Measurements from ENCODE around the gene WNT7B. TPM values are rescaled to one million over a fixed set of nuclear protein-coding genes. Genes with fewer than 3 reads are reported as not detected.

Gene WNT7B
- total RNA-seq, 1 donor from 2014 or later = not detected

DNA sequence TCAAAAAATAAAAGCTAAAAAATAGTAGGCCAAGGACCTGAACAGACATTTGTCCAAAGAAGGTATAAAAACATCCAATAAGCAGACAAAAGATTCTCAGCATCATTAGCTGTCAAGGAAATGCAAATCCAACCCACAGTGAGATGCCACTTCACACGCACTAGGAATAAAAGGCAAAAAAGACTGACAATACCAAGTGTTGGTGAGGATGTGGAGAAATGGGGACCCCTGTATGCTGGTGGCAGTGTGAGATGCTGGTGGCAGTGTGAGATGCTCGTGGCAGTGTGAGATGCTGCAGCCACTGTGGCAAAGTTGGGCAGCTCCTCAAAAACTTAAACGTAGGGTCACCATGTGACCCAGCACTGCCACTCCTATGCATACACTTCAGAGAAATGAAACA lies 38.0 kb downstream of the WNT7B start:
- no peak for DNase-seq (ENCODE audit: low spot score)
- intact Hi-C loops (cut with DNase I) = no loop called here

DNA sequence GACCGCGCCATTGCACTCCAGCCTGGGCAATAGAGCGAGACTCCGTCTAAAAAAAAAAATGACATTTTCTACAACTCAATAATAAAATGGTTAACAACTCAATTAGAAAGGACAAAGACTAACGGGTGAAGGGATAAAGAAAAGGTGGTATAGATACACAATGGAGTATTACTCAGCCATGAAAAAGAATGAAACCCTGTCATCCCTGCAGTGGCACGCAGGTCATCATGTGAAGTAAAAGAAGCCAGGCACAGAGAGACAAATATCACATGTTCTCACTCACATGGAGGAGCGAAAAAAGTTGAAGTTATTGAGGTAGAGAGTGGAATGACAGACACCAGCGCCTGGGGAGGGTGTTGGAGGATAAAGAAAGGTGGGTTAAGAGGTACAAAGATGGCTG lies 39.0 kb downstream of the WNT7B start:
- intact Hi-C loops (cut with DNase I) = no loop called here
- no peak for DNase-seq (ENCODE audit: low spot score)

DNA sequence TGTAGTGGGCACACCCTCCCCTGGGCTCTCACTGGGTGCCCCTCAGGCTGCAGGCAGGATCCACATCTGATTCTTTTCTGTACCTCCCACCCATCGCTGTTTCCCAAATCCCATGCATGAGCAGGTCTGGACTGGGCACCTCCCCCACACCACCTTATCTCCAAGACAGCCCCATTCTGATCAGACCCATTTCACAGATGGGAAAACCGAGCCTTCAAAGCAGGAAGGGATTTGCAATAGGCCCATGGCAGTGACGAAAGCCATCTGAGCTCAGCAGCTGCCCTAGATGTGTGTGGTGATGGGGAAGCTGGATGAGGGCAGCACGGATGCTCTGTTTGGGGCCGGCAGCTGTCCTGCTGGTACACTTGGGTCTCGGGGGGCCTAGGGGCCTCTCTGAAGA lies 41.4 kb downstream of the WNT7B start:
- intact Hi-C loops (cut with DNase I) = no loop called here
- DNase-seq (ENCODE audit: low spot score) = no peak

DNA sequence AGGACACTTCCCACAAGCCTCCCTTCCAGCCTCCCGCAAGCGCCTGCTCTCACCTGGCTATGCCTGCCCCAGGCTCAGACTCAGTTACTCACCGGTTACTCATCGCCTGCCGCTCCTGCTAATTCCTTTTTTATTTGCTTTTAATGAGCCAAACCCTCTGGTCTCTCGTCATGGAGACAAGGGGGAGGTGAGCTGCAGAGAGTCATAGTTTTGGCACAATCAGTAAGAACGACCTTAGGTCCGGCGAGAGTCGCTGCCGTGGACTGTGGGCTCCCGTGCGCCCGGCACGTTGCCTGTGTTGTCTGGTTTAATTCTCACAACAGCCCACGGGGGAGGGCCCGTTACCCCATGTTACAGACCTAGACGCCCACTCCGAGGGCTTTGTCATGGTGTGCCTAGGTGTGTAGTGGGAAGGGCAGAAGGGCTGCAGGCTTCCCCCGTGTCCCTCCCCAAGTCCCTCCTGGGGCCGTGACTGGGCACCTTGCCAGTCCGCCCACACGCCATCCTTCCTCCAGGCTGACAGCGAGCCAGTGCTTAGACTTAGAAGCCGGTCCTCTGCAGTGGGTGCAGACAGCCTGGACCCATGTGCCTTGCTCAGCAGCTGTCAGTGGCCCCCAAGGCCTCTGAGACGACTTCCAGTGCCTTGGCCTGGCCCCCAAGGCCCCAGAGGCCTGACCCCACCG lies 42.2 kb downstream of the WNT7B start:
- DNase-seq (ENCODE audit: low spot score) = no peak
- intact Hi-C loops (cut with DNase I) = no loop called here

DNA sequence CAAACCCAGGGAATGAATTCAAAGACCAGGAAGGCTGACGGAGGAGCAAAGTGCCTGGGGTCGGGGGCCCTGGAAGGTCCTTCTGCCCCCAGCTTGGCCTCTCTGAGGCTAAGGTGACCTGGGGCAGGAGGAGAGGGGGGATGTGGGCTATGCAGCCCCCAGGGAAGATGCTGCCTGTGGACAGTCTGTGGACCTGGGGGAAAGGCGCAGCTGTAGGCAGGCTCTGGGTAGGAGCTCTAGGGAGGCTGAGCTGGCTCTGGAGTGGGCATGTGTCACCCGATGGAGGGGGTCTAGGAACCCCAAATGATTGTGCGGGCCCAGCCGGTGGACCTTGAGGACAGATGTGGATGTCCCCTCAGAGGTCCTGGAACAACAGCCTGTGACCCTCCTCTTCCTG lies 42.8 kb downstream of the WNT7B start:
- DNase-seq (ENCODE audit: low spot score) = no peak
- intact Hi-C loops (cut with DNase I) = no loop called here

DNA sequence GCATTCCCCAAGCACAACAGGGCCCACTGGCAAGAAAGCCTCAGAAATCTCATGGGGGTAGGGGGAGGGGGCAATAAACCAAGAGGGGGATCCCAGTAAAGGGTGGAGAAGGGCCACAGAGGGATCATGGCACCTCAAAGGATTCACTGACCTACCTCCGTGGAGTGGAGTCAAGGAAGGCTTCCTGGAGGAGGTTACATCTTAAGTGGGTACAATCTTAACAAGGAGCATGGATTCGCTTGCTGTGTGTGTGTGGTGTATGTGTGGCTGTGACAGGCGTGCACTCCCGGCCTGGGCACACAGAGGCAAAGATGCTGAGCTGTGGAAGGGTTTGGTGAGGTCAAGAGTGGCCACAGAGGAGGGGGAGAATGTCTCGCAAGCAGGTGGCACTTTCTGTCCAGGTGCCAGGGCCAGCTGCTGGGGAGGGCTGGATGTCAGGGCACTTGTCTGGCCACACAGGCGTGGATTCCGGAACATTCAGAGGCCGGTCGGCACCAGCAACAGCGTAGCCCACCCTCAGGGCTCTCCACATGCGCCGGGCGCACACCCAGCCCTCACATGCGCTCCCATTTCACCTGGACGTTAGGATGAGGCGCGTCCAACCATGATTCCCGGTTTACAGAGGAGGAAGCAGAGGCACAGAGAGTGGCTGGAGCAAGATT lies 43.3 kb downstream of the WNT7B start:
- intact Hi-C loops (cut with DNase I) = no loop called here

DNA sequence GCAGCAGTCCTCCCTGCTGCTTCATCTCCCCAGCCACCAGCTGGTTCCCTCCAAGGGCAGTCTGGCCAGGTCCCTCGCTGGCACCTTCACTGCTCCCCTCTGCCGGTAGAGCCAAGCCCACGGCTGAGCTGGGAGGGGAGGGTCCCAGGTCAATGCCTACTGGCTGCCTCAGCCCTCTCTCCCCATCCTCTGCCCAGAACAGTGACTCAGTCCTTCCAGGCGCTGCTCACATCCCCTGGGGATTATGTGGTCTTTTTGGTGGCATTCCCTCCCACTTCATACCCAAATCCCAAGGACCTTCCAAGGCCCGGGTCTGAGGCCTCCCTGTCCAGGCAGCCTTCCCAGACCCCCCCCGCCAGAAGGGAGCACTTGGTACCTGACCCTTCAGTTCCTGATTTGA lies 44.9 kb downstream of the WNT7B start:
- intact Hi-C loops (cut with DNase I) = no loop called here
- DNase-seq (ENCODE audit: low spot score) = no peak

More for the DNA sequence above, 43.3 kb downstream of the WNT7B start:
- DNase-seq (ENCODE audit: low spot score) = no peak

DNA sequence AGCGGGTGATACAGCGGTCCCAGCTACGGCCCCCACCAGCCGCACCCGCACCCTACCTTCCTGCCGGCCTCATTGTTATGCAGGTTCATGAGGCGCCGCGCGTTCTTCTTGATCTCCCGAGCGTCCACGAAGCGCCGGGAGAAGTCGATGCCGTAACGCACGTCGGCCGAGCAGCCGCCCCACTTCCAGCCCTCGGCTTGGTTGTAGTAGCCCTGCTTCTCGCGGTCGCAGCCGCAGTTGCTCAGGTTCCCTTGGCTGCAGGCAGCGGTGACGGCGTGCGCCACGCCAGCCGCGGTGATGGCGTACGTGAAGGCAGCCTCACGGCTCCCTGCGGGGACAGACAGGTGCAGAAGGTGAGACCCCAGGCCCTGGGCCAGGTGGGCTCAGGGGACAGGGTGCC lies 45.9 kb downstream of the WNT7B start:
- DNase-seq (ENCODE audit: low spot score) = no peak
- intact Hi-C loops (cut with DNase I) = no loop called here

DNA sequence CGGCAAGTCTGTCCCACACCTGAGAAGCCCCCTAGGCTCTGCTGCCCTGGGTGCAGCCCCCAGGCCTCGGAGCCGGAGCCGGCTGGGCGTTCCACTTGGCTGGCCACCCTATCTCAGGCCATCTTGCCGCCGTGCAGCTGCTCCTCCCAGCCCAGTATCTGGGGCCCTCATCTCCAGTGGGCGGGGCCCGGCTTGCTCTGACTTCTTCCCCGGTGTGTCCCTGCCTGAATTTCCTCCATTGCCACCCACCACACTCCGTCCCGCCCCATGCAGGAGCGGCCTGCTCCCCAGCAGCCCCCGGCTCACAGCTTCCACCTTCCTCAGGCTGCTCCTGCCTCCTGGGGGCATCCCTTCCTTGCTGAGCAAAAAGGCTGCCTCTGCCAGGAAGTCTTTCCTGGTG lies 46.6 kb downstream of the WNT7B start:
- no peak for DNase-seq (ENCODE audit: low spot score)
- intact Hi-C loops (cut with DNase I) = no loop called here

DNA sequence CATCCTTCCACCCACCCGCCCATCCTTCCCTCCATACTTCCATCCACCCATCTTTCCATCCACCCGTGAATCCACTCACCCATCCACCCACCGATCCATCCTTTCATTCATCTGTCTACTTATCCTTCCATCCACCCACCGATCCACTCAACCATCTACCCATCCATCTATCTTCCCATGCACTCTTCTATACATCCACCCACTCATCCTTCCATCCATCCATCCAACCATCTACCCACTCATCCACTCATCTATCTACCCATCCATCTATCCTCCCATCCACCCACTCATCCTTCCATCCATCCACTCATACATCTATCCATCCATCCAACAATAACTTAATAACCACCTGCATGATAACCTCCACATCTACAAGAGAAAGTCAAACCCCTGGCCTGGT lies 47.3 kb downstream of the WNT7B start:
- intact Hi-C loops (cut with DNase I) = no loop called here
- DNase-seq (ENCODE audit: low spot score) = no peak

DNA sequence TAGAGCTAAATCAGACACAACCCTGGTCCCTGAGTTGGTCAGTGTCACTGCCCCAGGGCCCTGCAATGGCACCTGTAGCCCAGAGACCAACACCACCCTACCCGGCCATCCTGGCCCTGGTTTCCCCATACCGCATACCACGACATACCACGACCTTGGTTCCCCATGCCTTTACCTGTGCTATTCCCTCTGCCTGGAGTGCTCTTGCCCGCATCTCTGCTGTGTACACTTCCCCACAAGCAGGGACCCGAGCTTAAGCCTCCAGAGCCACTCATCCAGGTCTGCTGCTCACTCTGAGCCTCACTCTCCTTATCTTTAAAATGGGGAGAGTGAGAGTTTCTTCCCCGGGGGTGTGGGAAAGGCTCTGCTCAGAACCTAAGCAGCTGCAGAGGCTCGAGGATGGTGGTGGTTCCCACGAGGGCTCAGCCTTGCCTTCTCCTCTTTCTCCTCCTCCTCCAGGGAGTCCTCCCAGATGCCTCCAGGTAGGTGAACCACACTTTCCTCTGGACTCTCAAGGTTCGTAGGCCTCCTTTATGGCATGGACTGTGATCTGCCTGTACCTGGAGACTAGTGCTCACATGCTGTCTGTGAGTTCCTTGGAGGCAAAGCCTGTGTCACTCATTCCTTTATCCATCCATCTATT lies 48.1 kb downstream of the WNT7B start:
- DNase-seq (ENCODE audit: low spot score) = no peak
- intact Hi-C loops (cut with DNase I) = no loop called here

DNA sequence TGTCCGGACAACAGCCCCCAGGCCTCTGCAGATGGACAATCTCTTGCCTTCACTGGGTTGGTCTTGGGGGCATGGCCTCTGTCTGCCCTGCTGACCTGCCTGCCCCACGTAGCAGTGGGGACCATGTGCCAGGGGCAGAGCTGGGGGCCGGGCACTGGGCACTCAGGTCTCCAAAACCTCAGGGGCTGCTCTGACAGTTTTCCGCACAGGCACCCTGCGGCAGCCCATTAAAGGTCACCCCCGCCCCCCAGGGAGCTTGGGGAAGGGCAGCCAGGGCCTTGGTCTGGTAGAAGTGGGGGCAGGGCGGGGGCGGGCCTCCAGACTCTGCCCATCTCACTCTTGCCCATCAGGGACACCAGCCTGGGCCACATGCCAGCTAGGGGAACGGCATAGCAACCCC lies 49.9 kb downstream of the WNT7B start:
- DNase-seq (ENCODE audit: low spot score) = no peak
- intact Hi-C loops (cut with DNase I) = no loop called here

DNA sequence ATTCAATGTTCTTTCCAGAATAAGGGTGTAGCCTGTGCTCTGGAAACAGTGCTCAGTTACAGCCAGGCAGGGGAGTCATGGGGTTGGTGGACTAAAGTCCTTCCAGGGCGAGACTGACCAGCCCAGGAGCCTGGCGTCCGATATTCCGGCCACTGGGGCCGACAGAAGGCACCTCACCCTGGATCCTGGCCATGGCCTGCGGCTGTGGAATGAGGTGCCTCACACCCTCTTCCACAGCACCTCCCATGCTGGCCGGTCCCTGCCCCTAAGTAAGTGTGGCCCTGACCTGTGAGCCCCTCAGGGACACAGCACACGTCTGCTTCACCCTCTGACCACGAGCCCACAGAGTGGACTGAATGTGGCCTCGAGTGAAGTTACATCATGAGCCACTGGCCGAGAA lies 50.5 kb downstream of the WNT7B start:
- intact Hi-C loops (cut with DNase I) = no loop called here
- DNase-seq (ENCODE audit: low spot score) = no peak

DNA sequence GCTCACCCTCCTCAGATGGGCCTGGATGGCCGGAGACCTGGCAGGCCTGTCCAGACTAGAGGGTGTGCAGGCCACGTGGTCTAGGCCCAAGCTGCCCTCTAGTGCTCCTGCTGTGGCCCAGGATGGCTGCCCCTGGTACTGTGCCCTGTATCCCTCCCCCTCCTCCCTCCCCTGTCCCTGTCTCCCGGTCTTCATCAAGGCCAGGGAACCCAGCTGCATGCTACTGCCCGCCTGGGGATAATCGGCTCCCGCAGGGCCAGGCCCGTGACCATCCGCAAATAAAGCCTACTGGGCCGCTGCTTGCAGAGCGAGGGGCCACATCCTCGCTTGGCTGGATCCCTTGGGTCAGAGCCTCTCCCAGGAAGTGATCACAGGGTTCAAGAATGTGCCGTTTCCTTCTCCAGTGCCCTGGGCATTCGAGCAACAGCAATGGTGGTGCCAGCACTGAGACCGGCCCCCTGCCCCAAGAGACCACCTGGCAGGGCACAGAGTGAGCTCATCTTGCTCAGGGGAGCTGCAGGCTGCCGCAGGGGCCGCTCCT lies 51.1 kb downstream of the WNT7B start:
- no peak for DNase-seq (ENCODE audit: low spot score)
- intact Hi-C loops (cut with DNase I) = no loop called here

DNA sequence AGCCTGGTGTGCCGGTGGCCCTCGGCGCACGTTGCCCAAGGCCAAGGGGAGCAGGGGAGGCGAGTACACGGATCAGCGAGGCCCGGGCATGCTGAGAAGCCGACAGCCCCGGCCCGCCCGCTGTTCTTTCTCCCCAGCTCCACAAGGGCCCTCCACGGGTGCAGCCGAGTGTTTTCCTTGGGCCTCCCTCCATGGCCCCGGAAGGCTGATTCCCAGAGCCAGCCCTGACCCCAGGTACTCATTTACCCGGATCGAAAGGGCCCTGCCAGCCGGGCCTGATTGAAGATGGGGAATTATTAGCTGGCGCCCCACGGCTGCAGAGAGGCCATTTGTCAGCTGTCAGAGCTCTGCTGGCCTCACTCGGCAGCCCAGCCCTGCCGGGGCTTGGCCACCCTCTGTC lies 53.1 kb downstream of the WNT7B start:
- intact Hi-C loops (cut with DNase I) = no loop called here
- no peak for DNase-seq (ENCODE audit: low spot score)

DNA sequence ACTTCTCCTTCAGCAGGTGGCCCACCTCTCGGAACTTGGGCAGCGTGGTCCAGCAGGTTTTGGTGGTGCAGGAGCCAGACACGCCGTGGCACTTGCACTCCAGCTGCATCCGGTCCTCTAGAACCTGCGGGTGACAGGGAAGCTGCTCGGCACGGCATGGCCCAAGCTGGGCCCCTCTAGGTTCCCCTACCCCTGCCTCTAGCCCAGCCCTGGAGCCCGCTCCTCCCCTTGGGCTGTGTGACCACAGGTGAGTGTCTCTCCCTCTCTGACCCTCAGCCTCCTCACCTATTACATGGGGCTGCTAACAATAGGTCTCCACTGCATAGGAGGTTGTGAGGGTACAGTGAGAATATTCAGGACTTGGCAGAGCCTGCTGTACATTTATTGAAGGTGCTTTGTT lies 53.8 kb downstream of the WNT7B start:
- DNase-seq (ENCODE audit: low spot score) = no peak
- intact Hi-C loops (cut with DNase I) = no loop called here

DNA sequence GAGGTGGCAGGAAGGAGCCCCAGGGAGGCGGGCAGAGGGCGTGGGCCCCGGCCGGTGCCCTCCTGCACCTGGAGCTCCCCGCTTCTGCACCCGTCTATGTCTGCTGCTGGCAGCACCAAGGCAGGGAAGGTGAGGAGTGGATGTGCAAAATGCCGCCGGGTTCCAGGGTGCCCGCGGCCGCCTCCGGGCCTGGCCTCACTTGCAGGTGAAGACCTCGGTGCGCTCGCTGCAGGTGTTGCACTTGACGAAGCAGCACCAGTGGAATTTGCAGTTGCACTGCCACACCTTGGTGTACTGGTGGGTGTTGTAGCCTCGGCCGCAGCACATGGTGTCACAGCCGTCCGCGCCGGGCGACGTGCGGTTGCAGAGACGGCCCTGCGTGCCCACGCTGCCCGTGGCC lies 54.3 kb downstream of the WNT7B start:
- no peak for DNase-seq (ENCODE audit: low spot score)
- intact Hi-C loops (cut with DNase I) = no loop called here

DNA sequence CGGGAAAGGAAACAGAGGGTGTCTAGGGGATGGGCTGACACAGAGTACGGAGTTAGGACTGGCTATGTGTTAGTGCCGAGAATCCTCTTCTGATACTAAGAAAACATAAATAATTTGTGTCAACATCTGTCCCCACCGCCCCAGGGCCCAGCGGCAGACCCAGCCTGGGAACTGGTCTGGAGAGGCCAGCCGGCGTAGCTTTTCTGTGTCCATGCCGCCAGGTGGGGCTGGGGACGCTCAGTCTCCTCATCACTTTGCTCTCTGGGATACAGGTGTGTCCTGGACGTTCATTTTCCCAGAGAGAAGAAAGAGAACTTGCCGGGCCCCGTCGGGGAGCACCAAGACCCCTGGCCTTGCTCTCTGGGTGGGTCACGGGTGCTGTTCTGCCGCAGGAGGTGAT lies 54.7 kb downstream of the WNT7B start:
- intact Hi-C loops (cut with DNase I) = no loop called here
- DNase-seq (ENCODE audit: low spot score) = no peak

DNA sequence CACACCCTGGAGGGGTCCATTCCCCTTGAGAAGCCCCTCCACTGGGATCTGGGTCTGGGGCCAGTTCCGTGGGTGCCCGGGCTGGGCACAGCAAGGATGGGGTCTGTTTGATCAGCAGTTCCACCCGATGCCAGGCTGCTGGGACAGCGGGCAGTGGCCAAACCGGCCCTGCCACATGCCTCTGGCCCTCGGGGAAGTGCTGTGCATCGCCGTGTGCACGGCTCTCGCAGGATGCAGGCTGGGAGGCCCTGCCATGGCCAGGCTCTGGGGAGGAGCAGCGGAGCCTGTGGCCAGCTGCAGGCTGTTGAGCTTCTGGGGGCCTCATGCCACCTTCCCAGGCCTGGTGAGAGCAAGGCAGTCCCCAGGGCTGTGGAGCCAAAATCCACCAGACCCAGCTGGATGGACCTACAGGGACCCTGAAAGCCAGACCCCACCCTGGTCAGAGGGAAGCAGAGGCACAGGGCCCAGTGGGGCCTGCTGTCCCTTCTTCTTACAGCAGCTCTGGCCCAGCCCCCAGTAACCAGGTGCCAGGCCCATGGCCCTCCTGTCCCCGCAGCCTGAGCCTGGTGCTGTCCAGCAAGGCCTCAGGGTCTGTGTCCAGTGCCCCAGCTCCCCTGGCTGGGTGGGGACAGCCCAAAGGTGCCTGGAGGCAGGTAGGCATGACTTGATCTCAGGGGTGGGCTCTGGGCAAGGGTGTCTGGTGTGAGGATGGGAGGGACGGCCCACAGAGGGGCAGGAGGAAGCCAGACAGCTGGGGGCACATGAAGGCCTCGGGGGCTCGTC lies 57.3 kb downstream of the WNT7B start:
- DNase-seq (ENCODE audit: low spot score) = no peak
- intact Hi-C loops (cut with DNase I) = no loop called here

Measured in cardiac septum (tissue), 1 donor.